ENCODE results near the gene E2F8. TPM values are rescaled to one million over a fixed set of nuclear protein-coding genes. Genes with fewer than 3 reads are reported as not detected.

The E2F8 gene
- polyA plus RNA-seq, 2 of the 4 experiments (the other 2 are of a cell fraction) = 5.7 to 7.4 TPM

DNA sequence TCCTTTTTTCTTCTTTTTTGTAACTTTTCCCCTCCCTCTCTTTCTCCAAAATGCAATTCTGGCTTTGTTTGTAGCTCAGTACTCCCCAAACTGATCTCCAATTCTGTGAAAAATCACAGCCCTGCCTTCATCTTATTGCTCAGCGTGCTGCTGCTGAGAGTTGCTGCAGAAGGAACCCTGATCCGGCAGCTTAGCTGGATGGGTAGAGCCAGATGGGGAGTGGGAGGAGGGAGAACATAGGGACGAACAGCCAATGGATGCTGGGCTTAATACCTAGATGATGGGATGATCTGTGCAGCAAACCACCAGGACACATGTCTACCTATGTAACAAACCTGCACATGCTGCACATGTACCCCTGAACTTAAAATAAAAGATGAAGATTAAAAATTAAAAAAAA lies 47.5 kb upstream of the E2F8 start:
- TF ChIP-seq BHLHE40 (IDR thresholded peaks at IDR 0.05; ENCODE audit: low read depth, low read length) (no peak), FOSB (CRISPR knock-in tag; IDR thresholded peaks at IDR 0.05) (no peak), ELK1 (IDR thresholded peaks at IDR 0.05; ENCODE audit: low read depth, low read length) (no peak), HMGXB4 (CRISPR knock-in tag; IDR thresholded peaks at IDR 0.05; ENCODE audit: borderline replicate concordance) (no peak), ZC3H11A (IDR thresholded peaks at IDR 0.05) (no peak), HOXB13 (CRISPR knock-in tag; IDR thresholded peaks at IDR 0.05; ENCODE audit: low read depth) (no peak)
- TF ChIP-seq, protein P1, sequence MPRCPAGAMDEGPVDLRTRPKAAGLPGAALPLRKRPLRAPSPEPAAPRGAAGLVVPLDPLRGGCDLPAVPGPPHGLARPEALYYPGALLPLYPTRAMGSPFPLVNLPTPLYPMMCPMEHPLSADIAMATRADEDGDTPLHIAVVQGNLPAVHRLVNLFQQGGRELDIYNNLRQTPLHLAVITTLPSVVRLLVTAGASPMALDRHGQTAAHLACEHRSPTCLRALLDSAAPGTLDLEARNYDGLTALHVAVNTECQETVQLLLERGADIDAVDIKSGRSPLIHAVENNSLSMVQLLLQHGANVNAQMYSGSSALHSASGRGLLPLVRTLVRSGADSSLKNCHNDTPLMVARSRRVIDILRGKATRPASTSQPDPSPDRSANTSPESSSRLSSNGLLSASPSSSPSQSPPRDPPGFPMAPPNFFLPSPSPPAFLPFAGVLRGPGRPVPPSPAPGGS (IDR thresholded peaks at IDR 0.05) = no peak
- H3K4me1 ChIP-seq = no peaks in the 10 kb centered on the region
- no peak overlapping the region for H3K4me3 ChIP-seq
- H3K4me2 ChIP-seq = no peak overlapping the region
- ChIA-PET POLR2A (no interaction called here), CTCF (interaction anchor here (0.7 kb wide), 1 partner anchor 267 kb away, joined by 3 read pairs; no protein-coding TSS in a partner anchor)
- DNase-seq (ENCODE audit: low read depth in 1 of 2, low spot score in 1 of 2) (no peak), FAIRE-seq (no peak), ATAC-seq (no peak)
- H3K27ac ChIP-seq = no peak overlapping the region
- no peaks in the 10 kb centered on the region for H3K9me3 ChIP-seq
- 37% methylated on average over 3 of the region's 3 CpGs for WGBS (ENCODE audit: missing lambda C conversion rate)

DNA sequence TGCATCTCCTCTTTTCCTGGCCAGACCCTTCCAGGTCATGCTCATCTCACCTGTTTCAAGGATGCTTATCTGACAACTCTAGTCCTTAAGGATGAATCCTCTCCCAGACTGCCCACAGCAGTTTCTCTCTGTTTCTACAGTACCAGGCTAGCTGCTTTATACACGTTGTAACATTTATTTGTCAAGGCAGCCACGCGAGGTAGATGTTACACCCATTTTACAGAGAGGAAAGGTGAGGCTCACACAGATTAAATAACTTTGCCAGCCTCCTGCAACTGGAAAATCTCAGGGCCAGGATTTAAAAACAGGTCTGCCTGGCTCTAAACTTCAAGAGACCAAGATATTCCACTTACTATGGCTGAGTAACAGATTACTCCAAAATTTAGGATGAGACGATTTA lies 45.7 kb upstream of the E2F8 start:
- CTCF ChIA-PET = interaction anchor here (0.8 to 1.5 kb wide), 2 partner anchors 27 to 256 kb away, joined by 3 to 5 read pairs; no protein-coding TSS in a partner anchor
- no peak for FAIRE-seq
- no peak for DNase-seq (ENCODE audit: low read depth in 1 of 2, low spot score in 1 of 2)

GRCh38 chr11:19284881-19285280 lies 44.1 kb upstream of the E2F8 start:
- Histone ChIP-seq H3K4me2 (no peak overlapping the region), H3K9me3 (no peaks in the 10 kb centered on the region), H3K4me1 (no peaks in the 10 kb centered on the region), H3K4me3 (no peak overlapping the region), H3K27ac (no peak overlapping the region)
- DNase-seq (ENCODE audit: low read depth in 1 of 2, low spot score in 1 of 2) (no peak), FAIRE-seq (no peak), ATAC-seq (no peak)
- no peak for TF ChIP-seq ZNF302 (CRISPR knock-in tag; IDR thresholded peaks at IDR 0.05)
- no peak for TF ChIP-seq TFCP2L1 (CRISPR knock-in tag; IDR thresholded peaks at IDR 0.05)
- TF ChIP-seq HOXA7 (CRISPR knock-in tag; IDR thresholded peaks at IDR 0.05) = no peak
- TF ChIP-seq RCOR1 (IDR thresholded peaks at IDR 0.05; ENCODE audit: low read depth, low read length) = no peak
- TF ChIP-seq JUN (IDR thresholded peaks at IDR 0.05) = no peak
- TF ChIP-seq RARB (CRISPR knock-in tag; IDR thresholded peaks at IDR 0.05) = no peak
- TF ChIP-seq, protein P2, sequence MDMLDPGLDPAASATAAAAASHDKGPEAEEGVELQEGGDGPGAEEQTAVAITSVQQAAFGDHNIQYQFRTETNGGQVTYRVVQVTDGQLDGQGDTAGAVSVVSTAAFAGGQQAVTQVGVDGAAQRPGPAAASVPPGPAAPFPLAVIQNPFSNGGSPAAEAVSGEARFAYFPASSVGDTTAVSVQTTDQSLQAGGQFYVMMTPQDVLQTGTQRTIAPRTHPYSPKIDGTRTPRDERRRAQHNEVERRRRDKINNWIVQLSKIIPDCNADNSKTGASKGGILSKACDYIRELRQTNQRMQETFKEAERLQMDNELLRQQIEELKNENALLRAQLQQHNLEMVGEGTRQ (IDR thresholded peaks at IDR 0.05) = no peak
- CTCF ChIA-PET = interaction anchor here (2.0 kb wide), 1 partner anchor 26 kb away, joined by 8 read pairs; no protein-coding TSS in a partner anchor
- 73% methylated on average over 3 of the region's 3 CpGs for WGBS (ENCODE audit: missing lambda C conversion rate)
- POLR2A ChIA-PET = no interaction called here

More for the DNA sequence above, 45.7 kb upstream of the E2F8 start:
- WGBS (ENCODE audit: missing lambda C conversion rate) = 53% methylated on average over 4 of the region's 4 CpGs
- POLR2A ChIA-PET = no interaction called here
- Histone ChIP-seq H3K4me1 (no peaks in the 10 kb centered on the region), H3K4me2 (no peak overlapping the region), H3K9me3 (no peaks in the 10 kb centered on the region), H3K27ac (no peak overlapping the region), H3K4me3 (no peak overlapping the region)
- ATAC-seq = no peak
- TF ChIP-seq CHD4 (IDR thresholded peaks at IDR 0.05; ENCODE audit: borderline replicate concordance) = no peak
- TF ChIP-seq ELK1 (IDR thresholded peaks at IDR 0.05; ENCODE audit: low read depth, low read length) = no peak
- TF ChIP-seq TP53 (CRISPR knock-in tag; IDR thresholded peaks at IDR 0.05) = no peak
